Mesenchymal stem cell (in vitro differentiated cells and primary cell): ENCODE data around the gene ANKH.

Experiments
- DNase-seq: peaks from one replicate; pipeline ENCODE4 v3.0.0-alpha.2; 2013
- H2AFZ ChIP-seq: one replicate; pipeline ENCODE4 v1.6.1; 2013; ENCODE audit warnings: low read depth, mild to moderate bottlenecking, control low read depth, inconsistent platforms, low read length, moderate library complexity
- H2AK5ac ChIP-seq: 2 replicates; pipeline ENCODE4 v1.6.1; 2013; ENCODE audit warnings: low read length, moderate library complexity, mild to moderate bottlenecking, inconsistent platforms; ENCODE audit not compliant: severe bottlenecking
- H2BK120ac ChIP-seq: one replicate; pipeline ENCODE4 v1.6.1; 2013; ENCODE audit warnings: low read depth, mild to moderate bottlenecking, inconsistent platforms, low read length, moderate library complexity
- H2BK12ac ChIP-seq, 2 experiments: one replicate each; pipeline ENCODE4 v1.6.1; 2013; ENCODE audit warnings: inconsistent platforms in 2 of 2, low read length in 2 of 2, mild to moderate bottlenecking in 2 of 2, moderate library complexity in 2 of 2, control low read depth in 1 of 2
- H2BK15ac ChIP-seq: one replicate; pipeline ENCODE4 v1.6.1; 2013; ENCODE audit warnings: mild to moderate bottlenecking, low read depth, inconsistent platforms; ENCODE audit not compliant: poor library complexity, severe bottlenecking
- H2BK5ac ChIP-seq: 2 replicates; pipeline ENCODE4 v1.6.1; 2013; ENCODE audit warnings: low read depth, mild to moderate bottlenecking, low read length, control low read depth, inconsistent platforms; ENCODE audit not compliant: poor library complexity, severe bottlenecking
- H3K14ac ChIP-seq, 2 experiments: one replicate each; pipeline ENCODE4 v1.6.1; 2013; ENCODE audit warnings: inconsistent platforms in 2 of 2, low read length in 2 of 2, control low read depth in 1 of 2, mild to moderate bottlenecking in 1 of 2, moderate library complexity in 1 of 2
- H3K18ac ChIP-seq, 2 experiments: one replicate each; pipeline ENCODE4 v1.6.1; 2013; ENCODE audit warnings: inconsistent platforms in 2 of 2, low read length in 2 of 2, control low read depth in 1 of 2, low read depth in 1 of 2, mild to moderate bottlenecking in 1 of 2
- H3K23ac ChIP-seq, 2 experiments: one replicate each; pipeline ENCODE4 v1.6.1; 2013; ENCODE audit warnings: inconsistent platforms in 2 of 2, low read length in 2 of 2, mild to moderate bottlenecking in 2 of 2, moderate library complexity in 2 of 2, control low read depth in 1 of 2
- H3K27ac ChIP-seq: 2 replicates; pipeline ENCODE4 v1.5.1; 2013; ENCODE audit warnings: mild to moderate bottlenecking, moderate library complexity, low read length, control low read depth, inconsistent platforms; ENCODE audit not compliant: poor library complexity, severe bottlenecking
- H3K27me3 ChIP-seq, 2 experiments: 2 replicates each; pipeline versions ENCODE4 v1.6.1 to v1.7.0; 2013; ENCODE audit warnings: low read length in 2 of 2, mild to moderate bottlenecking in 2 of 2, moderate library complexity in 2 of 2, control low read depth in 1 of 2, inconsistent platforms in 1 of 2; ENCODE audit not compliant: control insufficient read depth in 1 of 2, insufficient read depth in 1 of 2
- H3K36me3 ChIP-seq, 2 experiments: 2 replicates each; pipeline versions ENCODE4 v1.6.1 to v1.7.0; 2013; ENCODE audit warnings: low read length in 2 of 2, control low read depth in 1 of 2, inconsistent platforms in 1 of 2, low read depth in 1 of 2, mild to moderate bottlenecking in 1 of 2; ENCODE audit not compliant: insufficient read depth in 2 of 2, control insufficient read depth in 1 of 2
- H3K4ac ChIP-seq, 2 experiments: one replicate each; pipeline ENCODE4 v1.6.1; 2013; ENCODE audit warnings: inconsistent platforms in 2 of 2, low read length in 2 of 2, mild to moderate bottlenecking in 2 of 2, moderate library complexity in 2 of 2, control low read depth in 1 of 2, low read depth in 1 of 2
- H3K4me1 ChIP-seq: 2 replicates; pipeline ENCODE4 v1.6.1; 2013; ENCODE audit warnings: low read depth, low read length, control low read depth; ENCODE audit not compliant: control insufficient read depth, insufficient read depth
- H3K4me2 ChIP-seq: 2 replicates; pipeline ENCODE4 v1.6.1; 2013; ENCODE audit warnings: low read length, mild to moderate bottlenecking, inconsistent platforms; ENCODE audit not compliant: poor library complexity, severe bottlenecking
- H3K4me3 ChIP-seq, 2 experiments: 2 replicates each; pipeline versions ENCODE4 v1.5.1 to v1.7.0; 2013; ENCODE audit warnings: low read length in 2 of 2, mild to moderate bottlenecking in 2 of 2, control low read depth in 1 of 2, low read depth in 1 of 2; ENCODE audit not compliant: insufficient read depth in 1 of 2
- H3K79me1 ChIP-seq: replicated peaks from 2 replicates; pipeline ENCODE4 v1.6.1; 2013; ENCODE audit warnings: mild to moderate bottlenecking, control low read depth, low read length, inconsistent platforms; ENCODE audit not compliant: poor library complexity, severe bottlenecking
- H3K9ac ChIP-seq: 2 replicates; pipeline ENCODE4 v1.7.0; 2013; ENCODE audit warnings: mild to moderate bottlenecking, low read length, moderate library complexity
- H3K9me3 ChIP-seq: 2 replicates; pipeline ENCODE4 v1.7.0; 2013; ENCODE audit warnings: mild to moderate bottlenecking, low read length; ENCODE audit not compliant: control insufficient read depth
- H4K8ac ChIP-seq: one replicate; pipeline ENCODE4 v1.6.1; 2013; ENCODE audit warnings: inconsistent platforms, mild to moderate bottlenecking, low read length, moderate library complexity
- H4K91ac ChIP-seq: one replicate; pipeline ENCODE4 v1.6.1; 2013; ENCODE audit warnings: mild to moderate bottlenecking, low read length, inconsistent platforms
- WGBS: methylation state at CpG from one replicate; pipeline ENCODE4 v1.1.7; 2013; ENCODE audit warnings: mixed read lengths; 5-methylcytosine and 5-hydroxymethylcytosine counted together

ANKH gene

DNA sequence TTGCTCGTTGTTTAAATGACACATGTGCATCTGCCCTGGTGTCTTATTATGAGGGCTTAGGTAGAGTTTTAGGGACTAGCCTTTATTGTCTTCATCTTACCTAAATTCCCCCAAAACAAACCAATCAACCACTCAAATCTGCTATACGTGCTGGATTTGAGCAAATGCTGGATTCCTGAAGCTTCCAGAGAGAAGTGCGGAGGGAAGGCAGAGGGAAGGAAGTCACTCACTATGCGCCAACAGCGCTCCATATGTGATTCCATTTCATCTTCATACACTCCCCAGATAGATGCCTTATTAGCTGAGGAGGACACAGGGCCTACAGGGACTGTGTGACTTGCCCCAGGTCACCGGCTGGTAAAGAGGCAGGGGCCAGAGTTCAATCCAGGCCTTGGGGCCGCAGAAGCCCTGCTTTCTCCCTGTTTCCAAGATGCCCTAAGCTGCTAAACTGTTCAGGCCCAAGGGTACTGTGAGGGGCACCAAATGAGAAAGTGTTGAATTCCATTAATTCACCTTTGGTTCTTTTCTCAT lies 143.6 kb downstream of the ANKH start:
- 97% methylated on average over 6 of the region's 7 CpGs for WGBS
- Histone ChIP-seq H3K9ac (no peak overlapping the region), H3K18ac (no peak overlapping the region), H2AK5ac (no peak overlapping the region), H2BK15ac (no peak overlapping the region), H4K91ac (no peak overlapping the region), H3K36me3 (peaks cover 4 to 37% of the 10 kb centered on the region in 2 experiments), H2AFZ (no peak overlapping the region), H3K4ac (no peak overlapping the region), H3K27ac (no peak overlapping the region), H3K23ac (no peak overlapping the region), H2BK12ac (no peak overlapping the region), H3K27me3 (no peaks in the 10 kb centered on the region), H2BK120ac (no peak overlapping the region), H2BK5ac (no peak overlapping the region), H3K79me1 (no peaks in the 10 kb centered on the region), H3K9me3 (no peaks in the 10 kb centered on the region), H3K14ac (no peak overlapping the region), H3K4me3 (no peak overlapping the region), H3K4me1 (peaks cover 9% of the 10 kb centered on the region), H3K4me2 (no peak overlapping the region), H4K8ac (no peak overlapping the region)
- no peak for DNase-seq

DNA sequence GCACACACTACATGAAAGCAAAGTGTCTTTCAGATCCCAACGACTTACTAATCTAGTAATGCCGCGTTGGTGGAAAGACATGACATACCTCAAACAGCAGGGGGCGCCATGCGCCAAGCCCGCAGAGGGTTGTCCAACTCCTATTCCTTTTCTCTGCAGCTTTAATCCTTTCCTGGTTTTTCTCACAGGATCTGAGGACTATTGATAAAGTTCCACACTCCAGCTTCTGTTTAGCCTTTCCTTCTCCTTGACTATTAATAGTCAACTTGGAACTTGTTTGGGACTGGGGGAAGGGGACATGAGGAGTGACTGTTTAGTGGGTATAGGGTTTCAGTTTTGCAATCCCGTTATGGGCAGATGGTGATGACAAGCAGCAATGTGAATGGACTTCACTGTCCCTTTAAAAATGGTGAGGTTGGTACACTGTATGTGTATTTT lies 144.1 kb downstream of the ANKH start:
- no peak overlapping the region for H2BK120ac ChIP-seq
- H3K27me3 ChIP-seq: no peaks in the 10 kb centered on the region
- no peak overlapping the region for H3K9ac ChIP-seq
- no peak overlapping the region for H3K27ac ChIP-seq
- DNase-seq: peak; percentile 80
- no peak overlapping the region for H3K4me2 ChIP-seq
- no peak overlapping the region for H3K14ac ChIP-seq
- WGBS: 11% methylated on average over 7 of the region's 7 CpGs
- no peak overlapping the region for H2BK15ac ChIP-seq
- no peaks in the 10 kb centered on the region for H3K9me3 ChIP-seq
- no peak overlapping the region for H3K23ac ChIP-seq
- no peak overlapping the region for H3K4ac ChIP-seq
- peaks cover 9% of the 10 kb centered on the region for H3K4me1 ChIP-seq
- H3K79me1 ChIP-seq: no peaks in the 10 kb centered on the region
- no peak overlapping the region for H3K4me3 ChIP-seq
- no peak overlapping the region for H3K18ac ChIP-seq
- no peak overlapping the region for H4K91ac ChIP-seq
- H2BK12ac ChIP-seq: no peak overlapping the region
- no peak overlapping the region for H2AFZ ChIP-seq
- H4K8ac ChIP-seq: no peak overlapping the region
- no peak overlapping the region for H2BK5ac ChIP-seq
- no peak overlapping the region for H2AK5ac ChIP-seq
- peaks cover 4 to 31% of the 10 kb centered on the region in 2 experiments for H3K36me3 ChIP-seq

DNA sequence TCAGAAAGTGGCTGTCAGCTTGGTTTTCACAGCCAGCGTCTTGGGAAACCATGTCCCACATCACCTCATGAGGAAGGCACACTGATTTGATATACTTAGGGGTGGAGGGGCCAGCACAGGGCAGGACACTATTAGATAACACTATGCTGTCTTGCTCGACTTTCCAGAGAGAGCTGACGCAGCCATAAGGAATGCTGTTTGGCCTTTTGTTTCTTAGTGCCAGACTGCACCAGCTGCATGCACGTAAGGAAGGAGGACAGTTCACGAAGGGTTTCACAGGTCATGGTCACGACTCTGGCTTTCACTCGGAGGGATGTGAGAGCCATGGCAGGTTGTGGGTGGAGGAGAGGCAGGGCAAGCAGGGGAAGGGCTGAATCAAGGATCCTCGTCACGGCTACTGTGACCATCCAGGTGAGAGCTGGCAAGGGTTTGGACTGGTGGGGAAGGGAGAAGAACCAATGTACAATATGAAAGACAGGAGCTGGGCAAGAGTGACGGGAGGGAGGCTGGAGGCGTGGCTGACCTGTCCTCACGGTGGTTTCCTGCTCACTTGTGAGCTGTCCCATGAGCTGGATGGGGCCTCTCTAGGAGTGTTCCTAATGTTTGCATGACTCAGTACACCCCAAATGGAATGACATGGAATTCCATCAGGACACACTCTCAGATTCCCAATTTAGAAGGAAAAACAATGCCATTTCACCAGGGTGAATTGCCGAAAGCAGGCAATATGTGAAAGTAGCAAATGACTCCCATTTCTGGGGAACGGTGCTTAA lies 145.3 kb downstream of the ANKH start:
- peak; percentile 78 for DNase-seq
- Histone ChIP-seq H2BK12ac (peak overlapping the region in 1 of 2 experiments; percentile 47), H4K91ac (peak overlapping the region; percentile 70), H2BK120ac (no peak overlapping the region), H3K4me3 (no peak overlapping the region), H2AFZ (no peak overlapping the region), H3K23ac (no peak overlapping the region), H2BK5ac (no peak overlapping the region), H4K8ac (peak overlapping the region; percentile 45), H3K27me3 (no peaks in the 10 kb centered on the region), H3K9me3 (no peaks in the 10 kb centered on the region), H3K9ac (peak overlapping the region; percentile 13), H3K36me3 (peaks cover 4 to 22% of the 10 kb centered on the region in 2 experiments), H3K4me2 (no peak overlapping the region), H3K14ac (peak overlapping the region in 1 of 2 experiments; percentile 21), H2BK15ac (no peak overlapping the region), H3K79me1 (no peaks in the 10 kb centered on the region), H3K18ac (peak overlapping the region in 1 of 2 experiments; percentile 3), H2AK5ac (peak overlapping the region; percentile 31), H3K4ac (no peak overlapping the region), H3K4me1 (peaks cover 9% of the 10 kb centered on the region), H3K27ac (no peak overlapping the region)
- WGBS: 49% methylated on average over 14 of the region's 14 CpGs

GRCh38 chr5:14724633-14725032 lies 146.9 kb downstream of the ANKH start:
- WGBS: 94% methylated on average over 10 of the region's 10 CpGs
- no peak overlapping the region for H3K4me3 ChIP-seq

More at GRCh38 chr5:14724633-14725032, 146.9 kb downstream of the ANKH start:
- Histone ChIP-seq H3K79me1 (no peaks in the 10 kb centered on the region), H4K8ac (no peak overlapping the region), H3K4ac (no peak overlapping the region), H2BK15ac (no peak overlapping the region), H4K91ac (no peak overlapping the region), H3K36me3 (peaks cover 0 to 21% of the 10 kb centered on the region in 2 experiments), H3K27ac (no peak overlapping the region), H2BK120ac (no peak overlapping the region), H2AK5ac (no peak overlapping the region), H3K4me1 (peaks cover 12% of the 10 kb centered on the region), H2BK12ac (no peak overlapping the region), H3K18ac (no peak overlapping the region), H3K23ac (no peak overlapping the region), H3K9ac (no peak overlapping the region), H3K27me3 (no peaks in the 10 kb centered on the region), H2BK5ac (no peak overlapping the region), H3K4me2 (no peak overlapping the region), H3K14ac (no peak overlapping the region), H2AFZ (no peak overlapping the region), H3K9me3 (no peaks in the 10 kb centered on the region)
- DNase-seq: no peak
